ENCODE results near the gene TTC9B.

DNA sequence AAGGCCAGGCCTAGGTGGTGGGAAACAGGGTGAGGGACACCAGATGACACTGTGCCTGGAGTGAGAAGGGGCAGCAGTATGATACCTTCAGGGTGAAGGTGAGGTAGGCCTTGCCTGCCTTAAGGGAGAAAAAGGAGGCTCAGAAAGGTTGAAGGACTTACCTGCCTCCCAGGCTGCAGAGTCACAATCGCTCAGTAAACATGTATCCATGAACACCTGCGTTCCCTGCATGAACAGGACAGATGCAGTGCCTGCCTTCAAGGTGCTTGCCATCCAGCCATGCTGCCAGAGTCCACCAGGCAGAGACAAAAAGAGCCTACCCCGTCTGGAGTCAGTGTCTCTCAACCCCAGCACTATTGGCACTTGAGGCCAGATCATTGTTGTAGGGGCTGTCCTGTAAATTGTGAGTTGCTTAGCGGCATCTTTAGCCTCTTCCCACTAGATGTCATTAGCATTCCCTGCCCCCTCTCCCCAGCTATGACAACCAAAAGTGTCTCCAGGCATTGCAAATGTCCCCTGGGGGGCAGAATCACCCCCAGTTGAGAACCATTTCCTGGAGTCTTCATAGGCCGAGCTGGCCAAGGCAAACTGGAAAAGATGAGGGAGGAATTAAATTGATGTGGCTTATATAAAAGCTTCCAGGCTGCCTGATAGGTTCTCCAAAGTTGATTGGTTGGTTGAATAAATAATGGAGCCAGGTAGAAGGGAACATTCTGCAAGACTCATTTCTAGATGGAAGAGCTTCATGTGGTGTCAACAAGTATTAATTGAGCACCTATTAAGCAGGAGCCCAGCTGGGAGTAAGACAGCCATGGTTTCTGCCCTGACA, 25.2 kb downstream of the TTC9B start:
- TF ChIP-seq CTCF (IDR thresholded peaks at IDR 0.05) (no peak), EZH2 (IDR thresholded peaks at IDR 0.05) (no peak), EZH2phosphoT487 (IDR thresholded peaks at IDR 0.05) (no peak)

Data from neural progenitor cell (in vitro differentiated cells).